ENCODE results near the gene OTX2.

The OTX2 gene

GRCh38 chr14:56812364-56813141 is 2.3 kb upstream of the OTX2 start:
- DNase-seq (ENCODE audit: low read depth in 2 of 3, low spot score in 1 of 3), result no peak

GRCh38 chr14:56811593-56812363 is 1.5 kb upstream of the OTX2 start:
- no peak for DNase-seq (ENCODE audit: low read depth in 2 of 3, low spot score in 1 of 3)

GRCh38 chr14:56810836-56811592 is 735 bp upstream of the OTX2 start:
- DNase-seq (ENCODE audit: low read depth in 2 of 3, low spot score in 1 of 3), result no peak

GRCh38 chr14:56809270-56810146 is 771 bp downstream of the OTX2 start:
- no peak for DNase-seq (ENCODE audit: low read depth in 2 of 3, low spot score in 1 of 3)

GRCh38 chr14:56808383-56809269 is 1.7 kb downstream of the OTX2 start:
- no peak for DNase-seq (ENCODE audit: low read depth in 2 of 3, low spot score in 1 of 3)

- no peak for DNase-seq (ENCODE audit: low read depth in 2 of 3, low spot score in 1 of 3)
Measured at GRCh38 chr14:56808110-56808382, 2.2 kb downstream of the OTX2 start.

- no peak for DNase-seq (ENCODE audit: low read depth in 2 of 3, low spot score in 1 of 3)
Measured at GRCh38 chr14:56807386-56808109, 2.7 kb downstream of the OTX2 start.

GRCh38 chr14:56806760-56807159 is 3.5 kb downstream of the OTX2 start:
- no peak for DNase-seq (ENCODE audit: low read depth in 2 of 3, low spot score in 1 of 3)

- no peak for DNase-seq (ENCODE audit: low read depth in 2 of 3, low spot score in 1 of 3)
Measured at GRCh38 chr14:56805992-56806727, 4.1 kb downstream of the OTX2 start.

GRCh38 chr14:56805201-56805991 is 4.9 kb downstream of the OTX2 start:
- DNase-seq (ENCODE audit: low read depth in 2 of 3, low spot score in 1 of 3), result no peak

- DNase-seq (ENCODE audit: low read depth in 2 of 3, low spot score in 1 of 3), result no peak
Measured at GRCh38 chr14:56803816-56804535, 6.3 kb downstream of the OTX2 start.

GRCh38 chr14:56801920-56802319 is 8.4 kb downstream of the OTX2 start:
- DNase-seq (ENCODE audit: low read depth in 2 of 3, low spot score in 1 of 3), result no peak

- no peak for DNase-seq (ENCODE audit: low read depth in 2 of 3, low spot score in 1 of 3)
Measured at GRCh38 chr14:56799343-56799645, 11.0 kb downstream of the OTX2 start.

GRCh38 chr14:56798447-56799342 is 11.6 kb downstream of the OTX2 start:
- no peak for DNase-seq (ENCODE audit: low read depth in 2 of 3, low spot score in 1 of 3)

- DNase-seq (ENCODE audit: low read depth in 2 of 3, low spot score in 1 of 3), result no peak
Measured at GRCh38 chr14:56797569-56798446, 12.5 kb downstream of the OTX2 start.

Measured in stimulated activated CD4-positive, alpha-beta T cell treated with anti-CD3 and anti-CD28 coated beads, Interleukin-12 subunit alpha, Interleukin-12 subunit beta, amount 100 ng/mL, for 48 hours (primary cell).